ENCODE results near the gene HDDC3.

Gene HDDC3

DNA sequence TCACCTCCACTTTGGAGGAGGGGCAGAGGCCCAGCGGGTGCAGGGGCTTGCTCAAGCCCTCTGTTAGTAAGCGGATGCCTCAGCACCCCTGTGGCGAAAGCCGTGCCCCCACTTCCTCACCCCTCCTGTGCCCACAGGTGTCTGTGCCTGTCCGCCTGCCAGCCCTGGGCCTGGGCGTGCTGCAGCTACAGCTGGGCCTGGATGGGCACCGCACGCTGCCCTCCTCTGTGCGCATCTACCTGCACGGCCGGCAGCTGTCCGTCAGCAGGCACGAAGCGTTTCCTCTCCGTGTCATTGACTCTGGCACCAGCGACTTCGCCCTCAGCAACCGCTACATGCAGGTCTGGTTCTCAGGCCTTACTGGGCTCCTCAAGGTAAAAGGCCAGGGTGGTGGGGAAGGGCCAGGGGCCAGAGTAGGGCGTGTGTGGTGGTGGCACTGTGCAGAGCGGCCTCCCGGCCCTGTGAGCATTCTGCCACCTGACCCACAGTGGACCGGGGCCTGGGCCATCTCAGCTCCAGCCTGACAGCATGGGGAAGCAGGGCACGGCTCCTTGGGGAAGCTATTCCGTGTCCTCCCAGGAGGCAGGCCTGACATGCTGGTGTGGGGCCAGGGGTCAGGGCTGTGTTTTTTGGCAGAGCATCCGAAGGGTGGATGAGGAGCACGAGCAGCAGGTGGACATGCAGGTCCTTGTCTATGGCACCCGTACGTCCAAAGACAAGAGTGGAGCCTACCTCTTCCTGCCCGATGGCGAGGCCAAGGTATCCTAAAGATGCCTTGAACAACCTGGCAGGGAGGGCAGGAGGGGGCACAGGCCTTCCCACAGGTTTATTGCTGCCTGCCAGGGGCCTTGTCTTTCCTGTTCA is 20.2 kb downstream of the HDDC3 start:
- TF ChIP-seq NFIC (IDR thresholded peaks at IDR 0.05) (no peak), RAD21 (IDR thresholded peaks at IDR 0.05; ENCODE audit: low read depth) (no peak), EP300 (IDR thresholded peaks at IDR 0.05; ENCODE audit: borderline replicate concordance) (no peak), CEBPB (IDR thresholded peaks at IDR 0.05) (no peak), TAF1 (IDR thresholded peaks at IDR 0.05; ENCODE audit: low read depth) (no peak), TCF12 (IDR thresholded peaks at IDR 0.05; ENCODE audit: low read depth) (no peak), YY1 (IDR thresholded peaks at IDR 0.05; ENCODE audit: low read depth) (no peak), EGR1 (IDR thresholded peaks at IDR 0.05) (no peak), FOXM1 (IDR thresholded peaks at IDR 0.05; ENCODE audit: borderline replicate concordance, low read depth) (no peak), CREB1 (IDR thresholded peaks at IDR 0.05; ENCODE audit: low read depth) (no peak), TEAD4 (IDR thresholded peaks at IDR 0.05) (no peak), ZBTB7A (IDR thresholded peaks at IDR 0.05; ENCODE audit: low read depth) (no peak)
- TF ChIP-seq, protein P1, sequence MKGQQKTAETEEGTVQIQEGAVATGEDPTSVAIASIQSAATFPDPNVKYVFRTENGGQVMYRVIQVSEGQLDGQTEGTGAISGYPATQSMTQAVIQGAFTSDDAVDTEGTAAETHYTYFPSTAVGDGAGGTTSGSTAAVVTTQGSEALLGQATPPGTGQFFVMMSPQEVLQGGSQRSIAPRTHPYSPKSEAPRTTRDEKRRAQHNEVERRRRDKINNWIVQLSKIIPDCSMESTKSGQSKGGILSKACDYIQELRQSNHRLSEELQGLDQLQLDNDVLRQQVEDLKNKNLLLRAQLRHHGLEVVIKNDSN (IDR thresholded peaks at IDR 0.05), result no peak
- TF ChIP-seq, protein P2, sequence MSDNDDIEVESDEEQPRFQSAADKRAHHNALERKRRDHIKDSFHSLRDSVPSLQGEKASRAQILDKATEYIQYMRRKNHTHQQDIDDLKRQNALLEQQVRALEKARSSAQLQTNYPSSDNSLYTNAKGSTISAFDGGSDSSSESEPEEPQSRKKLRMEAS (IDR thresholded peaks at IDR 0.05), result no peak
- TF ChIP-seq, protein P3, sequence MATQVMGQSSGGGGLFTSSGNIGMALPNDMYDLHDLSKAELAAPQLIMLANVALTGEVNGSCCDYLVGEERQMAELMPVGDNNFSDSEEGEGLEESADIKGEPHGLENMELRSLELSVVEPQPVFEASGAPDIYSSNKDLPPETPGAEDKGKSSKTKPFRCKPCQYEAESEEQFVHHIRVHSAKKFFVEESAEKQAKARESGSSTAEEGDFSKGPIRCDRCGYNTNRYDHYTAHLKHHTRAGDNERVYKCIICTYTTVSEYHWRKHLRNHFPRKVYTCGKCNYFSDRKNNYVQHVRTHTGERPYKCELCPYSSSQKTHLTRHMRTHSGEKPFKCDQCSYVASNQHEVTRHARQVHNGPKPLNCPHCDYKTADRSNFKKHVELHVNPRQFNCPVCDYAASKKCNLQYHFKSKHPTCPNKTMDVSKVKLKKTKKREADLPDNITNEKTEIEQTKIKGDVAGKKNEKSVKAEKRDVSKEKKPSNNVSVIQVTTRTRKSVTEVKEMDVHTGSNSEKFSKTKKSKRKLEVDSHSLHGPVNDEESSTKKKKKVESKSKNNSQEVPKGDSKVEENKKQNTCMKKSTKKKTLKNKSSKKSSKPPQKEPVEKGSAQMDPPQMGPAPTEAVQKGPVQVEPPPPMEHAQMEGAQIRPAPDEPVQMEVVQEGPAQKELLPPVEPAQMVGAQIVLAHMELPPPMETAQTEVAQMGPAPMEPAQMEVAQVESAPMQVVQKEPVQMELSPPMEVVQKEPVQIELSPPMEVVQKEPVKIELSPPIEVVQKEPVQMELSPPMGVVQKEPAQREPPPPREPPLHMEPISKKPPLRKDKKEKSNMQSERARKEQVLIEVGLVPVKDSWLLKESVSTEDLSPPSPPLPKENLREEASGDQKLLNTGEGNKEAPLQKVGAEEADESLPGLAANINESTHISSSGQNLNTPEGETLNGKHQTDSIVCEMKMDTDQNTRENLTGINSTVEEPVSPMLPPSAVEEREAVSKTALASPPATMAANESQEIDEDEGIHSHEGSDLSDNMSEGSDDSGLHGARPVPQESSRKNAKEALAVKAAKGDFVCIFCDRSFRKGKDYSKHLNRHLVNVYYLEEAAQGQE (IDR thresholded peaks at IDR 0.05; ENCODE audit: low read depth), result no peak

DNA sequence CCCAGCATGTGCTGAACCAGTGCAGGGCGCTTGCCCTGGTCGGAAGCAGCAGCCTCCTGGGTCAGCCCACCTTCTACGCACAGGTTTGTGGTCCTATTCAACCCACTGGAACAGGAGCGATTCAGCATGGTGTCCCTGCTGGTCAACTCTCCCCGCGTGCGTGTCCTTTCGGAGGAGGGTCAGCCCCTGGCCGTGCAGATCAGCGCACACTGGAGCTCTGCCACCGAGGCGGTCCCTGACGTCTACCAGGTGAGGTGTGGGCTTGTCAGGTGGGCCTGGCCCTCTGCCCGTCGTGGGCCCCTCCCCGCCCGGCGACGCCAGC is 21.1 kb downstream of the HDDC3 start:
- TF ChIP-seq FOXM1 (IDR thresholded peaks at IDR 0.05; ENCODE audit: borderline replicate concordance, low read depth) (no peak), TEAD4 (IDR thresholded peaks at IDR 0.05) (no peak), ZBTB7A (IDR thresholded peaks at IDR 0.05; ENCODE audit: low read depth) (no peak), EP300 (IDR thresholded peaks at IDR 0.05; ENCODE audit: borderline replicate concordance) (no peak), EGR1 (IDR thresholded peaks at IDR 0.05) (no peak), TAF1 (IDR thresholded peaks at IDR 0.05; ENCODE audit: low read depth) (no peak), CREB1 (IDR thresholded peaks at IDR 0.05; ENCODE audit: low read depth) (no peak), TCF12 (IDR thresholded peaks at IDR 0.05; ENCODE audit: low read depth) (no peak), NFIC (IDR thresholded peaks at IDR 0.05) (no peak), RAD21 (IDR thresholded peaks at IDR 0.05; ENCODE audit: low read depth) (no peak), CEBPB (IDR thresholded peaks at IDR 0.05) (no peak), YY1 (IDR thresholded peaks at IDR 0.05; ENCODE audit: low read depth) (no peak)
- TF ChIP-seq, protein P3 (IDR thresholded peaks at IDR 0.05; ENCODE audit: low read depth), result no peak
- TF ChIP-seq, protein P1 (IDR thresholded peaks at IDR 0.05), result no peak
- TF ChIP-seq, protein P2 (IDR thresholded peaks at IDR 0.05), result no peak

DNA sequence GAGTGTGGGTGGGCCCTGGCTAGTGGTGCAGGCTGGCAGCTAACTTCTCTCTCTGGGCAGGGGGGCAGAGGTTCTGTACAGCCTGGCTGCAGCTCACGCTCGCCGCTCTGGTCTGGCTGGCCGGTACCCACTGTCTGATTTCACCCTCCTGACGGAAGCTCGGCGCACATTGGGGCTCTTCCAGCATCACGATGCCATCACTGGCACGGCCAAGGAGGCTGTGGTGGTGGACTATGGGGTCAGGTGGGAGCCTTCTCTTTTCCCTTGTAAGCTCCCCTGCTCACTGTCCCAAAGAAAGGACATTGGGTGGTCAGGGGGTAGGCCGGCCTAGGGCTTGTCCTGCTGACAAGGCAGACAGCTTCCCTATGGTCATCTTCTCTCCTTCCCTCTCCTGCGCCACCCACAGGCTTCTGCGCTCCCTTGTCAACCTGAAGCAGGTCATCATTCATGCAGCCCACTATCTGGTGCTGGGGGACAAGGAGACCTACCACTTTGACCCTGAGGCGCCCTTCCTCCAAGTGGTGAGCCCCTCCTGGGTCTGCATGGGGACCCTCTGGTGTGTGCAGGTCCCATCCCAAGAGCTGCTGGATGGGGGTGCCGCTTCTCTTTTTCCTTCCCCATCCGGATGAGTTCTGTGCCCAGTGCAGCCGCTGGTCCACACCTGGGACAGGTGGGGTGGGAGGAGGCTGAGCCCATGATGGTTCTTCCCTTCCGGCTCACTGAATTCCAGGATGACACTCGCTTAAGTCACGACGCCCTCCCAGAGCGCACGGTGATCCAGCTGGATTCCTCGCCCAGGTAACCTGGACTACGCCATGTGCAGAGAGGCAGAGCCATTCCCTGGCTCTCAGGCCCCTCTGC is 21.7 kb downstream of the HDDC3 start:
- TF ChIP-seq EP300 (IDR thresholded peaks at IDR 0.05; ENCODE audit: borderline replicate concordance) (no peak), EGR1 (IDR thresholded peaks at IDR 0.05) (no peak), CREB1 (IDR thresholded peaks at IDR 0.05; ENCODE audit: low read depth) (no peak), CEBPB (IDR thresholded peaks at IDR 0.05) (no peak), YY1 (IDR thresholded peaks at IDR 0.05; ENCODE audit: low read depth) (no peak), NFIC (IDR thresholded peaks at IDR 0.05) (no peak), ZBTB7A (IDR thresholded peaks at IDR 0.05; ENCODE audit: low read depth) (no peak), TAF1 (IDR thresholded peaks at IDR 0.05; ENCODE audit: low read depth) (no peak), TEAD4 (IDR thresholded peaks at IDR 0.05) (no peak), FOXM1 (IDR thresholded peaks at IDR 0.05; ENCODE audit: borderline replicate concordance, low read depth) (no peak), RAD21 (IDR thresholded peaks at IDR 0.05; ENCODE audit: low read depth) (no peak), TCF12 (IDR thresholded peaks at IDR 0.05; ENCODE audit: low read depth) (no peak)
- TF ChIP-seq, protein P1 (IDR thresholded peaks at IDR 0.05), result no peak
- TF ChIP-seq, protein P3 (IDR thresholded peaks at IDR 0.05; ENCODE audit: low read depth), result no peak
- TF ChIP-seq, protein P2 (IDR thresholded peaks at IDR 0.05), result no peak

Data from Ishikawa (cell line).